HG02884 (cell line): Measurements from ENCODE around the gene ZNF862.
"Not testable (repeated sequence)": the region's sequence is repeated elsewhere in the genome, so short reads cannot be mapped to it uniquely, and the experiment has no call there.

Source experiments
- ATAC-seq: cut with Tn5 transposase; IDR thresholded peaks from one replicate; pipeline ENCODE4 v1.9.1; 2021; ENCODE audit warnings: mild to moderate bottlenecking, moderate library complexity; ENCODE audit not compliant: unreplicated experiment

The ZNF862 gene

DNA sequence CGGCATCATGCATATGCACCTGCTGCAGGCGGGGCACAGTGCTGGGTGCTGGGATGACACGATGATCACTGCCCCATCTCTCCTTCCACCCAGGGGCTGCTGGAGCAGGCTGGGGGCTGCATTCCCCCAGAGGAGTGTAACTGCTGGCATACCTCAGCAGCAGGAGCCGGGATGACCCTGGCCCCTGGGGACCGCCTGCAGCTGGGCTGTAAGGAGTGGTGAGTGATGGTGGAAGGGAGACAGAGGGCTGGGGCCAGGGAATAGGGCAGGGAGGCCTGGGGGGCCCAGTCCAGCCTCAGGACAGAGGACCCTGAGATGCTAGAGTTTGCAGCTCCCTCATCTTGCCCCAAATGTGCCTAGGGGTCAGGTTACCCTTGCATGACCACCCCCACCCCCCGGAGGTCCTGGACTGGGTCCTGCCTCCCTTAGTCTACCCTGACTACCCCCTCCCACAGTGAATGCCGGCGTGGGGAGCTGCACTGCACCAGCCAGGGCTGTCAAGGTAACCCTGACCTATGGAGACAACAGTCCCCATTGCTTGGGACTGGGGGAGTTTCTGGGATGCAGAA is 14.5 kb upstream of the ZNF862 start:
- no peak for ATAC-seq

DNA sequence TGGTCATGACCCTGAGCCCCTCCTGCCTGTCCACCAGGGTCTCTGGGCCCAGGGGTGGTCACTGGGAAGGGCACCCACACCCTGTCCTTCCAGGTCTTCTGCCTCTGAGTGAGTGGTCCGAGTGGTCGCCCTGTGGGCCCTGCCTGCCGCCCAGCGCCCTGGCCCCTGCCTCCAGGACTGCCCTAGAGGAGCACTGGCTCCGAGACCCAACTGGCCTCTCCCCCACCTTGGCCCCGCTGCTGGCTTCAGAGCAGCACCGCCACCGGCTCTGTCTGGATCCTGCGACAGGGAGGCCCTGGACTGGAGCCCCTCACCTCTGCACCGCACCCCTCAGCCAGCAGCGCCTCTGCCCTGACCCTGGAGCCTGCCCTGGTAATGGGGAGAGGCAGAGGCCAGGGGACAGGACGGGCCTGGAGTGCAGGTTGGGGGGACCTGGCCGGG is 13.9 kb upstream of the ZNF862 start:
- no peak for ATAC-seq

DNA sequence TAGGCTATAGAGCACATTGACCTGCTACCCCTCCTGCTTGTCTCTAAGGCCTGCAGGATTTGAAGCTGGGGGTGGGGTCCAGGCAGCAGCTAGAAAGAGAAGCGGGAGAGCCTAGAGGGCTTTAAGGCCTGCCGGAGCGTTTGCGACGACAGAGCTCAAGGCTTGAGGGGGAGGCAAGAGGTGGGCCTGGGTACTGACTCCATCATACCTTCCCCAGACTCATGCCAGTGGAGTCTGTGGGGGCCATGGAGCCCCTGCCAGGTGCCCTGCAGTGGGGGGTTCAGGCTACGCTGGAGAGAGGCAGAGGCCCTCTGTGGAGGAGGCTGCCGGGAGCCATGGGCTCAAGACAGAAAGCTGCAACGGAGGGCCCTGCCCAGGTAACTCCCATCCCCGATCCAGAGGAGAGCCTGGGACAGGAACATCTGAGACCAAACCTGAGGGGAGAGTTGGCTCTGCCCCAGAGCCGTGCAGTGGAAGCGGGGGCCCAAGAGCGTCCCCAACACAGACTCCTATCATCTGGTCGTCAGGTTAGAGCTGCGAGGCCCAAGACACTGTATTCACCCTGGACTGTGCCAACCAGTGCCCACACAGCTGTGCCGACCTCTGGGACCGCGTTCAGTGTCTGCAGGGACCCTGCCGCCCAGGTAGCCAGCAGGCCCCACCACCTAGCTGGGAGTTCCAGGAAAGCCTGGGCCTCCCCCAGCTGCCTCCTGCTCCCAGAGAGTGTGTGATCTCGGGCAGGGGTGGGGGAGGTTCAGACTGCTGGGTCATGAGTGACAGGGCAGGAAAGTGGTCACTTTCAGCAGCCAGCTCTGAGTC is 13.2 kb upstream of the ZNF862 start:
- ATAC-seq, result no peak

DNA sequence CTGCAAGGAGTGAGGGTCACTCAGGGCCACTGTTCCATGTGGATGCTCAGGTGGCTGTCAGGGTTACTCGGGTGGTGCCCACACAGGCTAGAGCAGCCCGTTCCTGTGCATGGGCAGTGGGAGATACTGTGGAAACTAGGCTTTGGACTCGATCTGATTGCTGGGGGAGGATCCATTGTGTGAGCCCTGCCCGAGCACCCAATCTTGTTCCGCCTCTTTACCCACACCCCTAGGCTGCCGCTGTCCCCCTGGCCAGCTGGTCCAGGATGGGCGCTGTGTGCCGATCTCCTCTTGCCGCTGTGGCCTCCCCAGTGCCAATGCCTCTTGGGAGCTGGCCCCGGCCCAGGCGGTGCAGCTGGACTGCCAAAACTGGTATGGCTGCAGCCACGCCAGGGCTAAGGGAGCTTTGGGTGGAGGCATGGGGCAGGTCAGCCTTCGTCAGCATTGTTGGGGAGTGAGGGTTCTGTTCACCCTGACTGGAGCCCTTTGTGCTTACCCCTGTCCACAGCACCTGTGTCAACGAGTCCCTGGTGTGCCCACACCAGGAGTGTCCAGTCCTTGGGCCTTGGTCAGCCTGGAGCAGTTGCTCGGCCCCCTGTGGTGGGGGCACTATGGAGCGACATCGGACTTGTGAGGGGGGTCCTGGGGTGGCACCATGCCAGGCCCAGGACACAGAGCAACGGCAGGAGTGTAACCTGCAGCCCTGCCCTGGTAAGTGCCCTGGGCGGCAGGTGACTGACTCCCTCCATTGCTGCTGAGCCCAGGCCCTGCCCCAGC is 12.4 kb upstream of the ZNF862 start:
- ATAC-seq, result no peak

DNA sequence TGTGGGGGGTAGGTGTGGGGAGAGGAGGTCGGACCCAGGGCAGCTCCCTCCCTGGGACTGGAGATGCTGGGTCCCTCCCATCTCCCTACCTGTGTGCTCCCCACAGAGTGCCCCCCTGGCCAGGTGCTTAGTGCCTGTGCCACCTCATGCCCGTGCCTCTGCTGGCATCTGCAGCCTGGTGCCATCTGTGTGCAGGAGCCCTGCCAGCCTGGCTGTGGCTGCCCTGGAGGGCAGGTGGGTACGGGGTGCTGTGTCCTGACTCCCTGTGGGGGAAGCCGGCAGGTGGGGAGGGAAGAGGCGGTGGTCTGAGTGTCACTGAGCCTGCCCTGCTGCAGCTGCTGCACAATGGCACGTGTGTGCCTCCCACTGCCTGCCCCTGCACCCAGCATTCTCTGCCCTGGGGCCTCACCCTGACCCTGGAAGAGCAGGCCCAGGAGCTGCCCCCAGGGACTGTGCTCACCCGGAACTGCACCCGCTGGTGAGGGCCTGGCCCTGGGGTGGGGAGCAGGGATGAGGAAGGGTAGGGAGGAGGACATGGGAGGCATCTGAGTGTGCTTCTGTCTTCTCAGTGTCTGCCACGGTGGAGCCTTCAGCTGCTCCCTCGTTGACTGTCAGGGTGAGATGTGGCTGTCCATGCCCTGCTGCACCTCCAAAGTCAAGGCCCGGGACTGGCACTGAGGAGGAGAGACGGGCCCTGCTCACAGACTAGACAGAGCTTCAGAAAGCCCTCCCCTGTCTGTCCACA is 11.7 kb upstream of the ZNF862 start:
- no peak for ATAC-seq

DNA sequence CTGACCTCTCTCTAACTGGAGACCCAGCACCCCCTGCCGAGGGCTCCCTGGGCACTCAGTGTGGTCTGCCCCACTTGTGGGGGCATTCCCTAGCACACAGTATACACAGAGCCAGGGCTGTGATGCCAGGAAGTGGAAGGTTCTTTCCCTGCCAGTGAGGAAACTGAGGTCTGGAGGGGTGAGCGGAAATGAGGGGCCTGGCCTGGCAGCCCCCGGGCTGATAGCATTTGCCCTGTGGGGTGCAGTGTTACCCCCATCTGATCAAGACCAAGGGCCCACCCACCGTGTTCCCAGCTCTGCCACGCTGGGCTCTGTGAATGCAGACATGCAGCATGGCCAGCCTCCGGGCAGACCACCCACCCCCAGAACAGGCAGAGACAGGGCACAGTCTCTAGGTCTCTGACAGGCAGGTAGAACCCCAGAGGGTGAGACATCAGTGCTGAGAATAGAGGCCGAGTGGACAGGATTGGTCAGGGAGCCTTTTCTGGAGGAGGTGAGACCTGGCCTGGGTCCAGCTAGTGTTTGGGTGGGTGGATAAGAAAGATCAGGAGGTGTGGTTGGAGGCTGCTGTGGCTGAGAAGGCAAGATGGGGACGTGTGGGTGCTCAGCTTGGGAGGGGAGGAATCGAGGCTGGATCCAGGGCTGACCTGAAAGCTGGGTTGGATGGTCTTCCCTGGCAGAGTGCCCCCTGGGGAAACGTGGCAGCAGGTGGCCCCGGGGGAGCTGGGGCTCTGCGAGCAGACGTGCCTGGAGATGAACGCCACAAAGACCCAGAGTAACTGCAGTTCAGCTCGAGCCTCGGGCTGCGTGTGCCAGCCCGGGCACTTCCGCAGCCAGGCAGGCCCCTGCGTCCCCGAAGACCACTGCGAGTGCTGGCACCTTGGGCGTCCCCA is 10.8 kb upstream of the ZNF862 start:
- no peak for ATAC-seq

DNA sequence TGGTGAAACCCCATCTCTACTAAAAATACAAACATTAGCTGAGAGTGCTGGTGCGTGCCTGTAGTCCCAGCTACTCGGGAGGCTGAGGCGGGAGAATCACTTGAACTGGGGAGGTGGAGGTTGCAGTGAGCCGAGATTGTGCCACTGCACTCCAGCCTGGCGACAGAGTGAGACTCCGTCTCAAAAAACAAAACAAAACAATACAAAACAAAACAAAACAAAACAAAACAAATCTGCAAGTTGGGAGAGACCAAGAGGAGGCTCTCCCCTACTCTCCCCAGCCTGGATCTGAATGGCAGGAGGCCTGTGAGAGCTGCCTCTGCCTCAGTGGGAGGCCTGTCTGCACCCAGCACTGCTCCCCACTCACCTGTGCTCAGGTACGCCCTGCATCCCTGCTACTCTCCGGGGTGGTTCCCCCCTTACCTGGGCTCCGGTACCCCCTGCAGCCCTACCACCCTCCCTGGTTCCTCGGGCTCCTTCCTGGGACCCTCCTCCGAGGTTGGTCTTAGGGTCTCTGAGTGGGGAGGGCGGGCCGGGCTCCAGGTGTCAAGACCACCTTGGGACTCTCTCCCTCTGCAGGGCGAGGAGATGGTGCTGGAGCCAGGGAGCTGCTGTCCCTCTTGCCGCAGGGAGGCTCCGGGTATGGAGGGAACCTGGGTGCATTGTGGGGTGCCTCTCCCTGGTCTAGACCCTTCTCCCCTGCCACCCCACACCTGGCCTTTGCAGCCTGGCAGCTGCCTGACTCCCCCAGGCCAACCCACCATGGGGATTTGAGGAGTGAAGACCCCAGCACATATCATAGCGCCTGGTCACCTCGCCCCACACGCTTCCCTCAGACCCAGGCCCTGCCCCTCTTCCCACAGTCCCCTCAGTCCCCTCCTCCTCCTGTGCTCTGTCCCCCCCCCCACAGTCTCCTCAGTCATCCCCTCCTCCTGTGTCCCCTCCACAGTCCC is 9.5 kb upstream of the ZNF862 start:
- no peak for ATAC-seq

DNA sequence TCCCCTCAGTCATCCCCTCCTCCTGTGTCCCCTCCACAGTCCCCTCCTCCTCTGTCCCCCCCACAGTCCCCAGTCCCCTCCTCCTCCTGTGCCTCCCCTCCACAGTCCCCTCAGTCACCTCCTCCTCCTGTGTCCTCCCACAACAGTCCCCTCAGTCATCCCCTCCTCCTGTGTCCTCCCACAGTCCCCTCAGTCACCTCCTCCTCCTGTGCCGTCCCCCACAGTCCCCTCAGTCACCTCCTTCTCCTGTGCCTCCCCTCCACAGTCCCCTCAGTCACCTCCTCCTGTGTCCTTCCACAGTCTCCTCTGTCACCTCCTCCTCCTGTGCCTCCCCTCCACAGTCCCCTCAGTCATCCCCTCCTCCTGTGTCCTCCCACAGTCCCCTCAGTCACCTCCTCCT is 7.6 kb upstream of the ZNF862 start:
- not testable (repeated sequence) for ATAC-seq

DNA sequence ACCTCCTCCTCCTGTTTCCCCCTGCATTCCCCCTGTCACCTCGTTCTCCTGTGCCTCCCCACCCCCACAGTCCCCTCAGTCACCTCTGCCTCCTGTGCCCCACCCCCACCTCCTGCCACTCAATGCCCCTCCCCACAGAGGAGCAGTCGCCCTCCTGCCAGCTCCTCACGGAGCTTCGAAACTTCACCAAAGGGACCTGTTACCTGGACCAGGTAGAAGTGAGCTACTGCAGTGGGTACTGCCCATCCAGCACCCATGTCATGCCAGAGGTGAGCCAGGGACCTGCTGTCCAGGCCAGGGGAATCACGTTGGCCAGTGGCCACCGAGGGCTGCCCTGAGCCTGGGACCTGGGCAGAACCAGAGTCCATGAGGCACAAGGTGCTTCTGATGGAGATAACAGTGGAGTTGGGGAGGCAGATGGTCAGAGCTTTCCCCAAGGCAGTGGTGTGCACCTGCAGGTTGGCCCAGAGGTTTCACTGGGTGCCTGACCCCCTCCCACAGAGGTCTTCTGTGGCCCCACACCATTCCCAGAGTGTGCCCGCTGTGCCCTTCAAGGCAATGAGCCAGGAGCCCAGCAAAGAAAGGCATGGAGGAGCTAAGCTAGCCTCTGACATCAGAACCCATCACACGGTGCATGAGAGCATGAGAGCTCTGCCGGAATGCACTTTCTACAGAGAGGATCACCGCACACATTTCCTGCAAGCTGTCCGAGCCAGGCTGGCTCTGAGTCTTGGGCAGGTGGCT is 7.0 kb upstream of the ZNF862 start:
- no peak for ATAC-seq

DNA sequence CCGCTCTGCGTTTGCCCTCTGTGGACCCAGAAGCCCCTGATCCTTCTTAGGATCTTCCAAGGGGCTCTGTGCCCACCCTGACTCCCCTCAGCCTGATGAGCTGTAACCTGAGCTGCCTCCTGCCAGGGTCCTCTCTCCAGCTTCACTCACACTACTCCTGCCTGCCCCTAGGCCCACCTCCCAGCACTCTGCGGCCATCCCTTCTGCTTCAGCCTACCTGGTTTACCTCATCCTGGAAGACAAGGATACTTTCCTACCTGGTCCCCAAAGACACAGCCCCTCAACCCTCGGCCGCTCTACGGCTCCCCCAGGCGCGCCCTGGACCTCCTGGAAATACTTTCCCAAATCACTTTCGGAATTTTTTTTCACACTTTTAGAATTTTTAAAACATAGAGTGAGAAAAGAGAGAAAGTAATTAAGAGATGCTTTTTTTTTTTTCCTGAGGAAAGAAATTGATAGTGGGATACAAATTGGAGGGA is 6.4 kb upstream of the ZNF862 start:
- no peak for ATAC-seq

DNA sequence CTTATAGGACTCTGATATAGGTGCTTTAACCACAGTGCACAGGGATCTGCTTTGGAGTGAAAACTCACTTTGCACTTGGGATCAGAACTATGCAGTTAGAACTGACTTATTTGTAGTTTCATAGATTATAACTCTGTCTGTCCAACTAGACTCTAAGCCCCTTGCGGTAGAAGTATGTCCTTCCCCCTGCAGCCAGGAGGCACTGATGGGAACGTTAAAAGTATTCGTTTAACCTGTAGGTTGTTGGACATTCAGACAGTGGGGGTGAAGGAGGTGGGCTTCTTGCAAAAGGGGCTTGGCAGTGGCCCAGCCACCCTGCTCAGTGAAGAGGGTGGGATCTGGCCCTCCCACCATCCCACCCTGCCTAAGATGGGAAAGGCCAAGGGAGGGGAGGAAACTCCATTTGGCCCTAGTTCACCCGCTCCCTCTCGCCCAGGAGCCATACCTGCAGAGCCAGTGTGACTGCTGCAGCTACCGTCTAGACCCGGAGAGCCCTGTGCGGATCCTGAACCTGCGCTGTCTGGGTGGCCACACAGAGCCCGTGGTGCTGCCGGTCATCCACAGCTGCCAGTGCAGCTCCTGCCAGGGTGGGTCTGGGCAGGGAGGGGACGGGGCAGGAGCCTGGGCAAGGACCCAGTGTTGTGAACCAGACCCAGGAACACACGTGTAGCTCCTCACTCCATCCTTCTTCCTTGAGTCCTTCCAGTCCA is 5.7 kb upstream of the ZNF862 start:
- ATAC-seq, result no peak

DNA sequence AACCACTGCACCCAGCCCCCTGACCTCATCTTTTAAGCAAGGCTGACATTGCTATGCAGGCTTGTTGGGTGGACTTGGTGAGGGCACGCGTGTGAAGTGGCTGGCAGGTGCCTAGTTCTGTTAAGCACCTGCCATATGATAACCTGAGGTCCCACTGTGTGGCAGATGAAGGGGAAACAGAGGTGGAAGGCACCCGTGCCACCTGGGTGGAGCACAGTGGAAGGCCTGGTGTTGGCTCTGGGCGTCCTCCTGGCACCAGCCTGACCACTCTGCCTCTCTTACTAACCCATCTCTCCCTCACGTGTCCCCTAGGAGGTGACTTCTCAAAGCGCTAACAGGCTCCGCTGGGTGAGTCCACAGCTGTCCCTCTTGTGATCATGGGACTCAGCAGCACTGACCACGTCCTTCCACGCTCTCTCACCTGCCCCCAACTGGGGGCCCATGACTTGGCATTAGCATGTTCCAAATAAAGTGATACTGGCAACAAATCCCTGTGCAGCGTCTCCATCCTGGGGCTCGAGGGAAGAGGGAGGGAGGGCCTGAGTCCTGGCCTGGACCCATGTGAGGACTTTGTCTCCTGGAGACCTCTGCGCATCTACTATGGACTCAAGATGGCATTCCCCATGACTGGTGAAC is 4.6 kb upstream of the ZNF862 start:
- ATAC-seq, result no peak

DNA sequence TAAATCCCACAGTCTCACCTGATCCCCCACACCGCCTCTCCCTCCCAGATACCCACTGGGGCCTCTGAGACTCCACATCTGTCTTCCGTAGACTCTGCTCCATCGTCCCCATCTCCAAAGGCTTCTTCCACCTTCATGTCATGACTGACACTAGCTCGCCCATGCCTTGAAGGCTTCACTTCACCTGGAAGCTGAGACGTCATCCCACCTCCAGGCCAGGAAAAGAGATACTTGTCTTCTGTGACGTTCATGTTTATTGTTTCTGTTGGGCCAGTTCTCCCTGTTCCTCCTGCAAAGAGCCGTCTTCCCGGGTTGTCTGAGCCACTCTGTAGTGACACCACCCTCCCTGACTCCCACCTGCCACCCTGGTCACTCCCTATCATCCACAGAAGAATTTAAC is 3.6 kb upstream of the ZNF862 start:
- ATAC-seq, result no peak

DNA sequence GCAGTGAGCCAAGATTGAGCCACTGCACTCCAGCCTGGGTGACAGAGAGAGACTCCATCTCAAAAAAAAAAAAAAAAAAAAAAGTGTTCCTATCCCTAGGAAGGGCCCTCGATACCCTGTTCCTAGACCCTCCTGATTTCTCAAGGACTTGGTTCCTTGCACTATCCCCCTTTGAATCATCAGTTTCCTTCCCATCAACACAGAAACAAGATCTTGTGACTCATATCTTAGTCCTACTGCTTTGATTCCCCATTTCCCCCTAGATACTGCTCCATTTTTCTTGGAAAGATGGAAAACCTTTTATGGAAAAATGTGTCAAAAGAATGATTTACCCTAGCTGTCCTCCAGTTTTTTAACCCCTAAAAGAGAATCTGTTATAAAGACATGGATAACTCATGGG is 1.7 kb upstream of the ZNF862 start:
- ATAC-seq, result no peak

DNA sequence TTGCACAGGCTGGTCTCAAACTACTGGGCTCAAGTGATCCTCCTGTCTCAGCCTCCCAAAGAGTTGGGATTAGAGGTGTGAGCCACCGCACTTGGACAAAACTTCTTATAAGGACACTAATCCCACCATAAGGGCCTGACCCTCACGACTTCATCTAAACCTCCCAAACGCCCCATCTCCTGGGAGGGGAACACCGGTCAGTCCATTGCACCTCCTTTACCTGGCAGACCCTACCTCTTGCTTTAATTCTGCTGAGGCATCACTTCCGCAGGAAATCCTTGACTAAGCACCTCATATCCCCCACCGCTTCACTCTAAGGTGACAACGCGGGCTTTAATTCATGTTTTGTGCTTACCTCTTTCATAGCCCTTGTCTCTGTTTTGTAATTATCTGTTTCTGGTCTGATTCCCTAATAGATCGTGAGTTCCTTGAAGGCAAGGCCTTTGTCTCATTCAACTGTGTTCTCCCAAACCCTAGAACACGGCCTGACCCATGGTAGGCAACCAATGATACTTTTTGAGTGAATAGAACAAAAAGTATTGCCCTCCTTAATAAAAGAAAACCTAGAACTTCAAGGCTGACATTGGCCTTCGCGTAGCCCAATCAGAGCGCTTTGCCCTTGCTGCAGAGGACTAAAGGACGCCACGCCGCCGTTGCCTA is 481 bp upstream of the ZNF862 start:
- ATAC-seq, result no peak

DNA sequence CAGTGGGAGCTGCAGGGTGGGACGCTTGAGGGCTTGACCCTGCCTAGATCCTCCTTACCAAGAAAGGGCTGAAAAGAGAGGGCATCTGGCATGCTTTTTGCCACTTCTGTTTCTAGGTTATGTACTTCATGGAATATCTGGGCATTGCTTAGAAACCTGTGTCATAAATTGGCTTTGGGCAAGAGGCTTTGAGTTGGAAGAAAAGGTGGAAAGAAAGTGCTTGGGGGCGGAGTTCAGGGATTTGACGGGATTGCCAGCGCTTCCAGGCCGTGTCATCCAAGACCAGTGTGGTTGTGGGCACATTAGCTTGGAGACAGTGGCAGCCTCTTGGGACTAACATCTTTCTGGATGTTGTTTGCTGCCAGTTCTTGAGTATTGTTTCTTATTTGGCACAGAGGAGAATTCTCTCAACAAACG is 825 bp downstream of the ZNF862 start:
- ATAC-seq, result no peak

DNA sequence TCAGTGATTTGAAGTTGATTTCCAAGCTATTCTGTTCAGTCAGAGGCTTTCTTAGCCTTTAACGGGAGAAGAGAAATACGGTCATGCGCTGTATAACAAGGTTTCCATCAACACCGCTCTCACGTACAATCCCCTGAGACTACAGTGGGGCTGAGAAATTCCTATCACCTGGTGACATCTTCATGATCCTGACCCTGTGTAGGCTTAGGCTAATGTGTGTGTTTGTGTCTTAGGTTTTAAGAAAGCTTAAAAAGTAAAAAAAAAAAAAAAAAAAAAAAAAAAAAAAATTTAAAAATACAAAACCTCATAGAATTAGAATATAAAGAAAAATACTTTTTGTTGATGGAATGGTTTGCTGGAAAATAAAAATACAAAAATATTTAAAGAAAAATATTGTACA is 1.8 kb downstream of the ZNF862 start:
- ATAC-seq, result no peak
